Measurements from ENCODE around the gene NNMT. TPM values are rescaled to one million over a fixed set of nuclear protein-coding genes. Genes with fewer than 3 reads are reported as not detected.

The NNMT gene
- total RNA-seq, 2 donors from 2014 or later = not detected

DNA sequence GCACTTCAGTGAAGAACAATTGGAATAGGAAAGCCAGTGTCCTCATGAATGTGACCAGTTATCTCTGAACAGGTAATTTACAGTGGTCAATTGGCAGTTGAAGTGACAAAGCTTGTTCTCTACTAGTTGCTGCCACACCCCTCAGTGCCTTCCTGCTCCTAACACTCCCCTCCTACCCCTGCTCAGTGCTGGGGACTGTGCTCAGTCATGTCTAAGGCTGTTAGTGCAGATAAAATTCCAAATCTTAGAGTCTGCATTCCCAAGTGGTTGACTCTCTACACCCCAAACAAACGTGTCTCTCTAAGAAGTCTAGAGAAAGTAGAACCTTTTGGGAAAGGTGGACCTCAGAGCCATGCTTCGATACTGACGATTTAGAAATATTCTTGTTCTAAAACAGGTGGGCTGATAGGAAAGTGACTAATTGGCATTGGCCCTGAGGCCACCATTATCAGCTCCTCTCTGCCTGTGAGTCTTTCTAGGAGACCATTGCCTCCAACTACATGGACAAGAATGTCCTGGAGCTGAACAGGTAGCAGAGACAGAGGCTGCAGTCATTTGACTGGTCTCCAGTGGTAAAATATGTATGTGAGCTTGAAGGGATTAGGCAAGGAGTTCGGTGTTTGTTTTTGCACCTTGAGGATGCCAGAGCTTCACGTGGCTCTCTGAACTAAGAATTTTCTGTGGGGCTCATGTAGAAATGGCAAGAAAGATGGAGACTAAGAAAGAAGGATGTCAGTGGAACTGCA, 22.1 kb upstream of the NNMT start:
- Mint-ChIP-seq H3K36me3 (ENCODE audit: low read depth) (no peaks in the 10 kb centered on the region), H3K4me1 (no peaks in the 10 kb centered on the region), H3K9me3 (no peaks in the 10 kb centered on the region), H3K4me3 (no peak overlapping the region), H3K27ac (no peak overlapping the region), H3K27me3 (peaks cover 50% of the 10 kb centered on the region)
- ATAC-seq (replicated peaks) = no peak

DNA sequence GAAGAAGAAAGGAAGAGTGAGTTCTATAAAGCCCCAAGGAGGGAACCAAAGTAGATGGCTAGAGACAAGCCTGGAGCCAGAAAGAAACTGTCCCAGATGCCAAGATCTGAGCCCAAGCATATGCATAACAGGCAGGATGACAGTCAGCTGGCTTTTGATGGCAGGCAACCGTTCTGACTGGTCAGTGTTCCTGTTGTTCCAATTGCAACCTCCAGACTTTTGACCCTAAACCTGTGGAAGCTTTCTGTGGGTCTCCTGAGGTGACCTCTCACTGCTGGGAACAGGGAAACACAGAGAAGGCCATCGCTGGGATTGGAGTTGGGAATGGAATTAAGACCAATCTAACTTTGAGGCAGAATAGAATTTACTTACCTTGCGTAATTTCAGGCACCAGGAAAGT, 21.6 kb upstream of the NNMT start:
- Mint-ChIP-seq H3K36me3 (ENCODE audit: low read depth) (no peaks in the 10 kb centered on the region), H3K9me3 (no peaks in the 10 kb centered on the region), H3K27me3 (peaks cover 51% of the 10 kb centered on the region), H3K4me3 (no peak overlapping the region), H3K27ac (no peak overlapping the region), H3K4me1 (no peaks in the 10 kb centered on the region)
- no peak for ATAC-seq (replicated peaks)

DNA sequence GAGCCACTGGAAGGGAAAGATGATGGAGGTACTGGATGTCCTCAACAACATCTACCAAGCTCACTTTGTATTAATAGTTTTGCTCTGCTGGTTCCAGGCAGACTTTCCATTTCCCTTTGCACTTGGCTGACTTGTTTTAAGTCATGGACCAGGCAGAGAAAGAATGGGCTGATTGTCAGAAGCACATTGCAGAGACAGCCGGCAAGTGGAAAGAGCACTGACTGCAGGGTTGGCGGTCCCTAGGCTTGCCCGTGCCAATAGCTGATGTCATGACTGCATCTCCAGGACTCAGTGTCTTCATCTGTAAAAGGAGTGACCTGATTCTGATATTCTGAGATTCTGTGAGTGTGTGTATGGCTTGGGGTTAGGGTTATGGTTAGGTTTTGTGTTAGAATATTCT, 20.9 kb upstream of the NNMT start:
- no peak for ATAC-seq (replicated peaks)
- Mint-ChIP-seq H3K4me1 (no peaks in the 10 kb centered on the region), H3K27me3 (peaks cover 54% of the 10 kb centered on the region), H3K9me3 (no peaks in the 10 kb centered on the region), H3K36me3 (ENCODE audit: low read depth) (no peaks in the 10 kb centered on the region), H3K27ac (no peak overlapping the region), H3K4me3 (no peak overlapping the region)

- Mint-ChIP-seq H3K27ac (no peak overlapping the region), H3K27me3 (peaks cover 50% of the 10 kb centered on the region), H3K4me3 (no peak overlapping the region), H3K36me3 (ENCODE audit: low read depth) (no peaks in the 10 kb centered on the region), H3K9me3 (no peaks in the 10 kb centered on the region), H3K4me1 (no peaks in the 10 kb centered on the region)
- no peak for ATAC-seq (replicated peaks)
These were observed 20.1 kb upstream of the NNMT start for GRCh38 chr11:114276077-114276476.

DNA sequence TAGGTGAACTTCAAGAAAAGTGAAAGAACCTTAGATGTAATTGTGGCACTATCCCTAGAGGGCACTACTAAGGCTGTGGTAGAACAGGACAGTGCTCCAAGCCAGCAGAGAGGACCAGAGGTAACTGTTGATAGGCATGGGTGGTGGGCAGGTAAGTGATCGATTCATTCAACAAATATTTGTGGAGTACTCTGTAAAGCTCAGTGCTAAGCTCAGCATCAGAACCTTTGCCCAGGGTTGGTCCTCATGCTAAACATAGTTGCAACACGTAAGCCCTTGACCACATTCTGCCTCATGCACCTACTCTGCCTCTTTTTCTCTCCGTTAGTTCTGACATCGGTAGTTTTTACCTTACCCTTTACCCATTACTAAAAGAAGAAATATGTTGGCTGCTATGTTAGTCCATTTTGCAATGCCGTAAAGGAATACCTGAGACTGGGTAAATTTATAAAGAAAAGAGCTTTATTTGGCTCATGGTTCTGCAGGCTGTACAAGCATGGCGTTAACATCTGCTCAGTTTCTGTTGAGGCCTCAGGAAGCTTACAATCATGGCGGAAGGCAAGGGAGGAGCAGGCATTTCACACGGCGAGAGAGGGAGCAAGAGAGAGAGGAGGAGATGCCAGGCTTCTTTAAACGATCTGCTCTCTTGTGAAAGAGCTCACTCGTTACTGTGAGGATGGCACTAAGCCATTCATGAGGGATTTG, 18.4 kb upstream of the NNMT start:
- Mint-ChIP-seq H3K27me3 (peaks cover 39% of the 10 kb centered on the region), H3K9me3 (no peaks in the 10 kb centered on the region), H3K27ac (no peak overlapping the region), H3K4me3 (no peak overlapping the region), H3K36me3 (ENCODE audit: low read depth) (no peaks in the 10 kb centered on the region), H3K4me1 (no peaks in the 10 kb centered on the region)
- no peak for ATAC-seq (replicated peaks)

- Mint-ChIP-seq H3K27ac (no peak overlapping the region), H3K4me1 (no peaks in the 10 kb centered on the region), H3K4me3 (no peak overlapping the region), H3K9me3 (no peaks in the 10 kb centered on the region), H3K36me3 (ENCODE audit: low read depth) (no peaks in the 10 kb centered on the region), H3K27me3 (peaks cover 35% of the 10 kb centered on the region)
- no peak for ATAC-seq (replicated peaks)
These were observed 17.7 kb upstream of the NNMT start for GRCh38 chr11:114278342-114279065.

DNA sequence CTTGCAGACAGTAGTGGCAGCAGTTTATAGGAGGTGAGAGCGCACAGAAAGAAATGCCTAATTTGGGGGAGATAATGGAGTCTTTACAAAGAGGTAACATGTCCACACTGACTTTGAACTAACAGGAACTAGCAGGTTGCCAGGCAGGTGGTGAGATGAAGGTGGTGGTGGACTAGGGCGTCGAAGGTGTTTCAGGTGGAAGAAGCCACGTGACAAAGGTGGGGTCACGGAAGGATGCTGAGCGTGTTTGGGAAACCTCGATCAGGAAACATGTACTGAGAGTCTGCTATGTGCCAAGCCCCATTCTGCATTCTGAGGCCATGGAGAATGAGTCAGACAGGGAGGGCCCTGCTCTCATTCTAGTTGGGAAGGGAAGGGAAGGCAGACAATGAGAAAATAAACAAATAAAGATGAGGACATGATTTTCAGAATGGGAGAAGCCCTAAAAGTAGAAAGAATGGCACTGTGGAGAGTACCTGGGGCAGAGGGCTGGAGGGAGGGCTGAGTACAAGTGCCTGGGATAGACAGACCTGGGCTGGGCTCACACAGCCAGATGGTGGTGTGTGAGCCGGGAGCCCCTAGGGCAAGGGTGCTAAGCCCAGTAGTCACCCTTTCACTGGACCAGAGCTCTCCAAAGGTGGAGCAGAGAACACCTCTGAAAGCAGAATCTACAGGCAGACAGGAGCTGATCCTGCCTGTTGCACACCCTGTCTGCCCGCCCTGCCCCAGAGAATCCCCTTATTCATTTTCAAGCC, 16.2 kb upstream of the NNMT start:
- Mint-ChIP-seq H3K4me3 (no peak overlapping the region), H3K36me3 (ENCODE audit: low read depth) (no peaks in the 10 kb centered on the region), H3K4me1 (no peaks in the 10 kb centered on the region), H3K27me3 (peaks cover 27% of the 10 kb centered on the region), H3K9me3 (no peaks in the 10 kb centered on the region), H3K27ac (no peak overlapping the region)
- no peak for ATAC-seq (replicated peaks)

- ATAC-seq (replicated peaks) = no peak
- Mint-ChIP-seq H3K27me3 (peaks cover 20% of the 10 kb centered on the region), H3K36me3 (ENCODE audit: low read depth) (no peaks in the 10 kb centered on the region), H3K4me3 (no peak overlapping the region), H3K4me1 (no peaks in the 10 kb centered on the region), H3K27ac (no peak overlapping the region), H3K9me3 (no peaks in the 10 kb centered on the region)
These were observed 15.5 kb upstream of the NNMT start for GRCh38 chr11:114280696-114281095.

- Mint-ChIP-seq H3K27ac (no peak overlapping the region), H3K36me3 (ENCODE audit: low read depth) (no peaks in the 10 kb centered on the region), H3K9me3 (no peaks in the 10 kb centered on the region), H3K4me1 (no peaks in the 10 kb centered on the region), H3K4me3 (no peak overlapping the region), H3K27me3 (peaks cover 19% of the 10 kb centered on the region)
- no peak for ATAC-seq (replicated peaks)
These were observed 14.7 kb upstream of the NNMT start for GRCh38 chr11:114281388-114281956.

DNA sequence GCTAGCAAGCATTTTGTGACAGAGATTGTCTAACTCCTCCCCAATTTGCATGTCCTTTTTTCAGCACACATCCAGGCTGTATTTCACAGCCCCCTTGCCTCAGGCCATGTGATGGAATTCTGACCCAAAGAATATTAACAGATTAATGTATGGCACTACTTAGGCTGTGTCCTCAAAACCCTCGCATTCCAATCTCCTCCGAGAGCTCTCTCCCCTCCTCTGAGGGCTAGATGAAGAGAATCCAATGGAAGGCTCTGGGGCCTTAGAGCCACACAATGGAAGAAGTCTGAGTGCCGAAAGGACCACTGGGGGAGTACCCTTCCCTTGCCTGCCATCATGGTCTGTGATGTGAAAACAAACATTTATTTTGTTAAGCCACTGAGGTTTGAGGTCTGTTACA, 13.7 kb upstream of the NNMT start:
- peaks cover 16% of the 10 kb centered on the region for H3K27me3 Mint-ChIP-seq
- no peak for ATAC-seq (replicated peaks)
- H3K4me1 Mint-ChIP-seq = no peaks in the 10 kb centered on the region
- H3K9me3 Mint-ChIP-seq = no peaks in the 10 kb centered on the region
- H3K36me3 Mint-ChIP-seq (ENCODE audit: low read depth) = no peaks in the 10 kb centered on the region
- no peak overlapping the region for H3K27ac Mint-ChIP-seq
- H3K4me3 Mint-ChIP-seq = no peak overlapping the region

GRCh38 chr11:114283422-114283821, 12.8 kb upstream of the NNMT start:
- Mint-ChIP-seq H3K27ac (no peak overlapping the region), H3K9me3 (no peaks in the 10 kb centered on the region), H3K27me3 (peaks cover 13% of the 10 kb centered on the region), H3K4me1 (no peaks in the 10 kb centered on the region), H3K36me3 (ENCODE audit: low read depth) (no peaks in the 10 kb centered on the region), H3K4me3 (no peak overlapping the region)
- ATAC-seq (replicated peaks) = no peak

GRCh38 chr11:114284021-114284420, 12.2 kb upstream of the NNMT start:
- no peaks in the 10 kb centered on the region for H3K4me1 Mint-ChIP-seq
- H3K4me3 Mint-ChIP-seq = no peak overlapping the region
- ATAC-seq (replicated peaks) = no peak
- H3K36me3 Mint-ChIP-seq (ENCODE audit: low read depth) = no peaks in the 10 kb centered on the region
- peaks cover 9% of the 10 kb centered on the region for H3K27me3 Mint-ChIP-seq
- H3K27ac Mint-ChIP-seq = no peak overlapping the region
- H3K9me3 Mint-ChIP-seq = no peaks in the 10 kb centered on the region

DNA sequence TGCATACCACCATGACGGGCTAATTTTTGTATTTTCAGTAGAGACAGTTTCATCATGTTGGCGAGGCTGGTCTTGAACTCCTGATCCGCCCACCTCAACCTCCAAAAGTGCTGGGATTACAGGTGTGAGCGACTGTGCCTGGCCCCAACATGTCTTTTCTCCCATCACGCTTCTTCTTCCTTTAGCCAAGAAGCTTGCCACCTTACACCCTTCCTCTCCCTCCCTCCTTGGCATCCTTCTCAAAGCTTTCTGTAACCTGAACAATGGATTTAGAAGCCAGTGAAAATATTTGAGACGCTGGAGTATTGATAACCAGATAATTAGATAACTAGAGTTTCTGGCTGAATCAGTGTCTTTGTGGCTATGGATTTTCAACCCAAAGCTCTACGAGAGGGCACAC, 11.3 kb upstream of the NNMT start:
- Mint-ChIP-seq H3K4me3 (no peak overlapping the region), H3K4me1 (no peaks in the 10 kb centered on the region), H3K9me3 (no peaks in the 10 kb centered on the region), H3K27ac (no peak overlapping the region), H3K36me3 (ENCODE audit: low read depth) (no peaks in the 10 kb centered on the region), H3K27me3 (peaks cover under 1% of the 10 kb centered on the region)
- no peak for ATAC-seq (replicated peaks)

DNA sequence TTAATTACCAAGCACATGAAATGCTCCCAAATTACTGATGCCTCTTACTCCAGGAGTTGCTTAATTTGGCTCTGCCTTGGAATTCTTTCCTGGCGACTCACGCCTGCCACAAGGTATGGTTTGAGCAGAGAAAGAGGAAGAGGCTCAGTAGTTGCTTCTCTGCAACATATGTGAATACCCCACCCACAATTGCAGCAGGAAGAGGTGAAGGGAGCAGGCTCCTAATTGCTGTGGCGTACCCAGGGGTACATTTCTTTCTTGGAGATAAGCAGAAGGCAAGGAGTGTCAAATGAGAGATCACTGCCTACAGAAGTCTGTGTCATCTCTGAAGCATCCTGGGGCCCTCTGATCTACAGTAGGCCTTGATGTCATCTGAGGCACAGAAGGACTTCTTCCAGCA, 10.6 kb upstream of the NNMT start:
- no peaks in the 10 kb centered on the region for H3K36me3 Mint-ChIP-seq (ENCODE audit: low read depth)
- ATAC-seq (replicated peaks) = no peak
- no peaks in the 10 kb centered on the region for H3K9me3 Mint-ChIP-seq

More for the DNA sequence above, 10.6 kb upstream of the NNMT start:
- no peaks in the 10 kb centered on the region for H3K27me3 Mint-ChIP-seq
- H3K4me3 Mint-ChIP-seq = no peak overlapping the region
- H3K27ac Mint-ChIP-seq = no peak overlapping the region
- no peaks in the 10 kb centered on the region for H3K4me1 Mint-ChIP-seq
